A549 (cell line): ENCODE data around the gene BACE1. TPM values are rescaled to one million over a fixed set of nuclear protein-coding genes. Genes with fewer than 3 reads are reported as not detected.

ENCODE experiments used
- ATAC-seq, 2 experiments: fragments of 200-7000 bp in 1 of 2; fragments of >200 bp in 1 of 2; cut with Nextera tagmentation in 1 of 2; cut with Tn5 transposase in 1 of 2; 3 replicates each; pipeline versions ENCODE4 v1.8.0 to v1.9.1; 2018 to 2020; ENCODE audit warnings: mild to moderate bottlenecking in 1 of 2, moderate library complexity in 1 of 2
- CTCF ChIA-PET: fragments of 300-600 bp; sonication (Branson Sonifier 250); formaldehyde crosslinking; extraction: SDS; loops from one replicate; lab custom pipeline; 2021; ENCODE audit warnings: antibody characterized with exemption, inconsistent platforms; lab: Yijun Ruan, JAX
- POLR2A ChIA-PET: fragments of 350-600 bp; formaldehyde crosslinking; extraction: SDS; loops from one replicate; lab custom pipeline; 2021; ENCODE audit warnings: antibody characterized with exemption, inconsistent platforms; lab: Yijun Ruan, JAX
- DNase-seq, 2 experiments: peaks; one replicate each; pipeline versions ENCODE4 v3.0.0 to v3.0.0-alpha.2; 2011 to 2016; ENCODE audit warnings: low read depth in 1 of 2, low spot score in 1 of 2
- FAIRE-seq: peaks from 2 replicates; lab custom pipeline; 2011; peaks lifted over from hg19 to GRCh38; lab: Jason Lieb, UNC
- H3K27ac ChIP-seq, 2 experiments: fragments of >200 bp; sonication (Bioruptor Twin); formaldehyde crosslinking; 3 replicates each; pipeline ENCODE4 v1.5.1; 2016 to 2017
- H3K4me1 ChIP-seq: fragments of >200 bp; sonication (Bioruptor Twin); formaldehyde crosslinking; 3 replicates; pipeline ENCODE4 v1.6.1; 2016
- H3K4me2 ChIP-seq: fragments of >200 bp; sonication (Bioruptor Twin); formaldehyde crosslinking; 3 replicates; pipeline ENCODE4 v1.6.1; 2016
- H3K4me3 ChIP-seq: fragments of >200 bp; sonication (Bioruptor Twin); formaldehyde crosslinking; 3 replicates; pipeline ENCODE4 v1.5.1; 2016
- H3K9me3 ChIP-seq: fragments of >200 bp; sonication (Bioruptor Twin); formaldehyde crosslinking; 3 replicates; pipeline ENCODE4 v1.6.1; 2016
- CBX8 ChIP-seq: fragments of 200-600 bp; sonication (generic); IDR thresholded peaks from 2 replicates; pipeline ENCODE4 v1.6.1; 2016
- CEBPB ChIP-seq, 2 experiments: fragments of >200 bp in 1 of 2; sonication (Bioruptor Twin) in 1 of 2; formaldehyde crosslinking in 1 of 2; IDR thresholded peaks; 2 replicates each; pipeline ENCODE4 v1.6.1; 2012 to 2016
- CHD4 ChIP-seq: fragments of 200-600 bp; sonication (generic); IDR thresholded peaks from 2 replicates; pipeline ENCODE4 v1.6.1; 2016; ENCODE audit warnings: antibody characterized with exemption, mild to moderate bottlenecking, borderline replicate concordance
- EHMT2 ChIP-seq: fragments of 200-600 bp; sonication (generic); IDR thresholded peaks from 2 replicates; pipeline ENCODE4 v1.6.1; 2016; ENCODE audit warnings: antibody characterized with exemption, low read depth, mild to moderate bottlenecking, moderate library complexity
- FOSB ChIP-seq: fragments of 250-450 bp; sonication (Bioruptor Pico); IDR thresholded peaks from 2 replicates; pipeline ENCODE4 v1.5.0; 2020; ENCODE audit warnings: mild to moderate bottlenecking, moderate library complexity
- GATA3 ChIP-seq: IDR thresholded peaks from 2 replicates; pipeline ENCODE4 v1.6.1; 2012; ENCODE audit warnings: borderline replicate concordance
- HDAC2 ChIP-seq: fragments of 200-600 bp; sonication (generic); IDR thresholded peaks from 2 replicates; pipeline ENCODE4 v1.6.1; 2016
- HOXA7 ChIP-seq: fragments of 250-450 bp; sonication (Bioruptor Pico); IDR thresholded peaks from 2 replicates; pipeline ENCODE4 v1.5.0; 2020; ENCODE audit warnings: mild to moderate bottlenecking, moderate library complexity
- HOXB5 ChIP-seq: fragments of 250-450 bp; sonication (Bioruptor Pico); IDR thresholded peaks from 2 replicates; pipeline ENCODE4 v1.5.0; 2020; ENCODE audit warnings: mild to moderate bottlenecking, moderate library complexity
- JUN ChIP-seq, 2 experiments: fragments of >200 bp; sonication (Bioruptor Twin); formaldehyde crosslinking; IDR thresholded peaks; 2 replicates in 1 of 2; 3 replicates in 1 of 2; pipeline ENCODE4 v1.6.1; 2016 to 2017
- KDM5A ChIP-seq: fragments of 200-600 bp; sonication (generic); IDR thresholded peaks from 2 replicates; pipeline ENCODE4 v1.6.1; 2016; ENCODE audit warnings: antibody characterized with exemption, mild to moderate bottlenecking
- MAFK ChIP-seq: fragments of 450-650 bp; IDR thresholded peaks from 2 replicates; pipeline ENCODE4 v1.6.1; 2014; ENCODE audit not compliant: partially characterized antibody
- MAX ChIP-seq: IDR thresholded peaks from 2 replicates; pipeline ENCODE4 v1.6.1; 2012
- MAZ ChIP-seq: fragments of 150-350 bp; IDR thresholded peaks from 2 replicates; pipeline ENCODE4 v1.6.1; 2014; ENCODE audit warnings: antibody characterized with exemption, low read depth, low read length, borderline replicate concordance
- NFE2L2 ChIP-seq: fragments of 150-350 bp; conservative IDR thresholded peaks from 2 replicates; pipeline ENCODE4 v1.6.1; 2014; ENCODE audit warnings: low read length
- PBX3 ChIP-seq: IDR thresholded peaks from 2 replicates; pipeline ENCODE4 v1.6.1; 2012
- POLR2AphosphoS2 ChIP-seq: conservative IDR thresholded peaks from 2 replicates; pipeline ENCODE4 v1.6.1; 2012; ENCODE audit warnings: low read length, improper control_type of control experiment, inconsistent platforms
- RARB ChIP-seq: fragments of 250-450 bp; sonication (Bioruptor Pico); IDR thresholded peaks from 2 replicates; pipeline ENCODE4 v1.8.0; 2021; ENCODE audit warnings: mild to moderate bottlenecking, moderate library complexity
- REST ChIP-seq: fragments of 200-600 bp; sonication (generic); IDR thresholded peaks from 2 replicates; pipeline ENCODE4 v1.6.1; 2016; ENCODE audit warnings: antibody characterized with exemption, mild to moderate bottlenecking, moderate library complexity
- SMC3 ChIP-seq: fragments of >200 bp; sonication (Bioruptor Twin); formaldehyde crosslinking; IDR thresholded peaks from 3 replicates; pipeline ENCODE4 v1.6.1; 2018; ENCODE audit warnings: inconsistent platforms
- TP53 ChIP-seq: fragments of 250-450 bp; sonication (Bioruptor Pico); IDR thresholded peaks from 2 replicates; pipeline ENCODE4 v1.5.0; 2021; ENCODE audit warnings: mild to moderate bottlenecking, moderate library complexity
- ZC3H11A ChIP-seq: fragments of 450-650 bp; IDR thresholded peaks from 2 replicates; pipeline ENCODE4 v1.6.1; 2014; ENCODE audit warnings: antibody characterized with exemption, mild to moderate bottlenecking
- WGBS: methylation state at CpG from one replicate; pipeline ENCODE4 v1.1.6; 2017; ENCODE audit errors: missing lambda C conversion rate; 5-methylcytosine and 5-hydroxymethylcytosine counted together
- polyA plus RNA-seq, 4 experiments: library from polyadenylated mRNA; depleted of rRNA in 3 of 4; stranded (reverse); fragments of >200 nt; fragmentation: RNase III in 1 of 4; extraction: RNeasy Plus Mini Kit Qiagen cat#74134 plus additional on column Dnase treatment in 1 of 4; gene quantifications; 2 replicates in 3 of 4; 3 replicates in 1 of 4; pipeline ENCODE4 v1.2.3, GENCODE V29; 2011 to 2017
- TF ChIP-seq, protein P1 (sequence below): fragments of >200 bp; sonication (Bioruptor Twin); formaldehyde crosslinking; IDR thresholded peaks from 3 replicates; pipeline ENCODE4 v1.6.1; 2016
- TF ChIP-seq, protein P2 (sequence below): fragments of 150-350 bp; IDR thresholded peaks from 2 replicates; pipeline ENCODE4 v1.6.1; 2014; ENCODE audit warnings: low read depth, mild to moderate bottlenecking, low read length

Gene BACE1
- polyA plus RNA-seq, 2 of the 4 experiments (the other 2 are of a cell fraction), result 6.1 to 7.8 TPM

DNA sequence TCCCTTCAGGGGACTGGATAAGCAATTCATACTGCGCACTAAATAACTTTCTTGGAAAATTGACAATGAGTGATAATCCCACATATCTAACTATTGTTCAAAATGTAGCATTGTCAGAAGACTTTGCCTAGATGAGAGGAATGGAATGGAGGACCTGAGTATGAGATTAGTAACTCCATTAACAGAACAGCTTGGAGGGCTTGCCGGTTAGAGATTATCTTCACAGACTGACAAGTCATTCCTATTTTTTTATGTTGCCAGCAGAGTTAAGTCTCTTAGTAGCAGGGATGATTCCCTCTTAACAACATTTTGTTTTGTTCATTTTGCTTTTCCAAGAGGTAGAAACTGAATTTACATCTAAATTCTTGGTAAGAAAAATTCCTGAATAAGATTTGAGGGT is 32.0 kb downstream of the BACE1 start:
- ATAC-seq, result no peak
- DNase-seq, result no peak
- Histone ChIP-seq H3K4me1 (0 out of 3 replicates have a peak, but pooled peaks cover 7% of the 10 kb centered on the region), H3K27ac (no peak overlapping the region), H3K9me3 (no peaks in the 10 kb centered on the region), H3K4me3 (no peak overlapping the region), H3K4me2 (no peak overlapping the region)
- FAIRE-seq, result no peak
- no peak for TF ChIP-seq CEBPB (IDR thresholded peaks at IDR 0.05)
- no peak for TF ChIP-seq PBX3
- no peak for TF ChIP-seq TP53 (CRISPR knock-in tag)
- TF ChIP-seq REST, result no peak
- TF ChIP-seq MAX, result no peak
- no peak for TF ChIP-seq POLR2AphosphoS2
- no peak for TF ChIP-seq JUN (IDR thresholded peaks at IDR 0.05)
- no peak for TF ChIP-seq KDM5A
- no peak for TF ChIP-seq NFE2L2
- no peak for TF ChIP-seq SMC3
- no peak for TF ChIP-seq ZC3H11A
- ChIA-PET POLR2A (no interaction called here), CTCF (no interaction called here)
- 93% methylated on average over 2 of the region's 2 CpGs for WGBS

DNA sequence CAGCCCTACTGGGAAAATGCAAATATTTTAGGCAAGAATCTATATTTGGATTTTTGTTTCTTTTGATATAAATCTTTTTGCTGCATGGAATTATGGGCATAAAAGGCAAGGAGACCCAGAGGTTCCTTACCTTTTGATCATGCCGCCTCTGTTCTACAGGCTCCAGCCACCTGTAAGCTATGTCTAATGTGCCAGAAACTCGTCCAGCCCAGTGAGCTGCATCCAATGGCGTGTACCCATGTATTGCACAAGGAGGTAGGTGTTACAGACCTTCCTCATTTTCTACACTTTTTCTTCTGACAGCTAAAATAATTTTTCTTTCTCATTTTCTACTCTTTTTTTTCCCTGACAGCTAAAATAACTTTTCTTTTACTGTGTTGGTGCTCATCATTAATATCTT is 33.1 kb downstream of the BACE1 start:
- TF ChIP-seq MAFK (no peak), FOSB (CRISPR knock-in tag) (no peak), EHMT2 (no peak), MAZ (no peak), HOXA7 (CRISPR knock-in tag) (no peak), GATA3 (no peak), HOXB5 (CRISPR knock-in tag) (no peak), CBX8 (no peak), CHD4 (no peak), HDAC2 (no peak), RARB (CRISPR knock-in tag) (no peak)
- TF ChIP-seq, protein P1, sequence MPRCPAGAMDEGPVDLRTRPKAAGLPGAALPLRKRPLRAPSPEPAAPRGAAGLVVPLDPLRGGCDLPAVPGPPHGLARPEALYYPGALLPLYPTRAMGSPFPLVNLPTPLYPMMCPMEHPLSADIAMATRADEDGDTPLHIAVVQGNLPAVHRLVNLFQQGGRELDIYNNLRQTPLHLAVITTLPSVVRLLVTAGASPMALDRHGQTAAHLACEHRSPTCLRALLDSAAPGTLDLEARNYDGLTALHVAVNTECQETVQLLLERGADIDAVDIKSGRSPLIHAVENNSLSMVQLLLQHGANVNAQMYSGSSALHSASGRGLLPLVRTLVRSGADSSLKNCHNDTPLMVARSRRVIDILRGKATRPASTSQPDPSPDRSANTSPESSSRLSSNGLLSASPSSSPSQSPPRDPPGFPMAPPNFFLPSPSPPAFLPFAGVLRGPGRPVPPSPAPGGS, result no peak
- TF ChIP-seq, protein P2, sequence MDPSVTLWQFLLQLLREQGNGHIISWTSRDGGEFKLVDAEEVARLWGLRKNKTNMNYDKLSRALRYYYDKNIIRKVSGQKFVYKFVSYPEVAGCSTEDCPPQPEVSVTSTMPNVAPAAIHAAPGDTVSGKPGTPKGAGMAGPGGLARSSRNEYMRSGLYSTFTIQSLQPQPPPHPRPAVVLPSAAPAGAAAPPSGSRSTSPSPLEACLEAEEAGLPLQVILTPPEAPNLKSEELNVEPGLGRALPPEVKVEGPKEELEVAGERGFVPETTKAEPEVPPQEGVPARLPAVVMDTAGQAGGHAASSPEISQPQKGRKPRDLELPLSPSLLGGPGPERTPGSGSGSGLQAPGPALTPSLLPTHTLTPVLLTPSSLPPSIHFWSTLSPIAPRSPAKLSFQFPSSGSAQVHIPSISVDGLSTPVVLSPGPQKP, result no peak
- Histone ChIP-seq H3K4me2 (no peak overlapping the region), H3K4me3 (no peak overlapping the region), H3K4me1 (0 out of 3 replicates have a peak, but pooled peaks cover 7% of the 10 kb centered on the region), H3K27ac (no peak overlapping the region), H3K9me3 (no peaks in the 10 kb centered on the region)
- CTCF ChIA-PET, result interaction anchor here (0.6 kb wide), 1 partner anchor 21 kb away, joined by 3 read pairs; no protein-coding TSS in a partner anchor
- WGBS, result 87% methylated on average over 3 of the region's 3 CpGs
- no peak for ATAC-seq
- POLR2A ChIA-PET, result no interaction called here
- no peak for DNase-seq
- FAIRE-seq, result no peak
